Naive B cell (primary cell): Measurements from ENCODE around the gene CAMKK1. TPM values are rescaled to one million over a fixed set of nuclear protein-coding genes. Genes with fewer than 3 reads are reported as not detected.
"Not testable (repeated sequence)": the region's sequence is repeated elsewhere in the genome, so short reads cannot be mapped to it uniquely, and the experiment has no call there.

ENCODE experiments used
- ATAC-seq, 2 donors: fragments of 150-1000 bp; cut with Tn5 transposase; 2 replicates each; pipeline ENCODE4 v1.10.0; 2021; ENCODE audit warnings: low read depth in 2 of 2, mild to moderate bottlenecking in 2 of 2, moderate library complexity in 2 of 2
- DNase-seq: peaks from one replicate; pipeline ENCODE4 v3.0.0; 2022
- H3K27ac Mint-ChIP-seq, 6 donors: one replicate each; pipeline ENCODE4 v1.8.0; 2020 to 2022; ENCODE audit warnings: mild to moderate bottlenecking in 6 of 6, mixed read lengths in 6 of 6, moderate library complexity in 5 of 6, inconsistent platforms in 2 of 6
- H3K27me3 Mint-ChIP-seq, 3 donors: one replicate each; pipeline ENCODE4 v1.8.0; 2021 to 2022; ENCODE audit warnings: mixed read lengths in 3 of 3, mild to moderate bottlenecking in 1 of 3
- H3K36me3 Mint-ChIP-seq, 2 donors: one replicate each; pipeline ENCODE4 v1.8.0; 2020 to 2022; ENCODE audit warnings: mixed read lengths in 2 of 2, inconsistent platforms in 1 of 2, mild to moderate bottlenecking in 1 of 2
- H3K4me1 Mint-ChIP-seq, 3 donors: one replicate each; pipeline ENCODE4 v1.8.0; 2020 to 2022; ENCODE audit warnings: mixed read lengths in 3 of 3, inconsistent platforms in 1 of 3, mild to moderate bottlenecking in 1 of 3, moderate library complexity in 1 of 3
- H3K4me3 Mint-ChIP-seq, 8 donors: one replicate each; pipeline ENCODE4 v1.8.0; 2020 to 2022; ENCODE audit warnings: mild to moderate bottlenecking in 8 of 8, mixed read lengths in 8 of 8, moderate library complexity in 8 of 8, inconsistent platforms in 2 of 8
- H3K9me3 Mint-ChIP-seq, 7 donors: one replicate each; pipeline ENCODE4 v1.8.0; 2020 to 2022; ENCODE audit warnings: mixed read lengths in 7 of 7, mild to moderate bottlenecking in 5 of 7, inconsistent platforms in 2 of 7, moderate library complexity in 1 of 7
- polyA plus RNA-seq, 6 donors: library from polyadenylated mRNA; unstranded; fragments of 300-500 nt; fragmentation: Illumina TruSeq; gene quantifications; one replicate each; pipeline ENCODE4 v1.2.3, GENCODE V29; 2021; ENCODE audit warnings: low read depth in 6 of 6

Gene CAMKK1
- polyA plus RNA-seq, 6 donors from 2014 or later = 0.69 to 1.4 (median 1.1) TPM

- no peak for DNase-seq
- H3K27me3 Mint-ChIP-seq = peaks cover 0 to 14% (median 1%) of the 10 kb centered on the region in 3 donors
- no peak overlapping the region for H3K4me3 Mint-ChIP-seq
- no peaks in the 10 kb centered on the region for H3K36me3 Mint-ChIP-seq
- no peaks in the 10 kb centered on the region for H3K4me1 Mint-ChIP-seq
- H3K27ac Mint-ChIP-seq = no peak overlapping the region
- H3K9me3 Mint-ChIP-seq = no peaks in the 10 kb centered on the region
- no peak for ATAC-seq
These were observed 35.4 kb downstream of the CAMKK1 start for GRCh38 chr17:3857261-3858105.

- ATAC-seq, H3K4me1 Mint-ChIP-seq, H3K4me3 Mint-ChIP-seq: not testable (repeated sequence)
These were observed 38.6 kb downstream of the CAMKK1 start for GRCh38 chr17:3854204-3854603.

GRCh38 chr17:3852561-3852960 lies 40.3 kb downstream of the CAMKK1 start:
- no peaks in the 10 kb centered on the region for H3K36me3 Mint-ChIP-seq
- ATAC-seq (no peak), DNase-seq (no peak)
- H3K27ac Mint-ChIP-seq = no peak overlapping the region
- no peaks in the 10 kb centered on the region for H3K4me1 Mint-ChIP-seq
- peaks cover 8 to 28% (median 11%) of the 10 kb centered on the region in 3 donors for H3K27me3 Mint-ChIP-seq
- no peak overlapping the region for H3K4me3 Mint-ChIP-seq
- no peaks in the 10 kb centered on the region for H3K9me3 Mint-ChIP-seq

More at GRCh38 chr17:3854204-3854603, 38.6 kb downstream of the CAMKK1 start:
- DNase-seq, H3K36me3 Mint-ChIP-seq, H3K9me3 Mint-ChIP-seq, H3K27ac Mint-ChIP-seq: not testable (repeated sequence)
- H3K27me3 Mint-ChIP-seq = peaks cover 8 to 28% (median 8%) of the 10 kb centered on the region in 3 donors

DNA sequence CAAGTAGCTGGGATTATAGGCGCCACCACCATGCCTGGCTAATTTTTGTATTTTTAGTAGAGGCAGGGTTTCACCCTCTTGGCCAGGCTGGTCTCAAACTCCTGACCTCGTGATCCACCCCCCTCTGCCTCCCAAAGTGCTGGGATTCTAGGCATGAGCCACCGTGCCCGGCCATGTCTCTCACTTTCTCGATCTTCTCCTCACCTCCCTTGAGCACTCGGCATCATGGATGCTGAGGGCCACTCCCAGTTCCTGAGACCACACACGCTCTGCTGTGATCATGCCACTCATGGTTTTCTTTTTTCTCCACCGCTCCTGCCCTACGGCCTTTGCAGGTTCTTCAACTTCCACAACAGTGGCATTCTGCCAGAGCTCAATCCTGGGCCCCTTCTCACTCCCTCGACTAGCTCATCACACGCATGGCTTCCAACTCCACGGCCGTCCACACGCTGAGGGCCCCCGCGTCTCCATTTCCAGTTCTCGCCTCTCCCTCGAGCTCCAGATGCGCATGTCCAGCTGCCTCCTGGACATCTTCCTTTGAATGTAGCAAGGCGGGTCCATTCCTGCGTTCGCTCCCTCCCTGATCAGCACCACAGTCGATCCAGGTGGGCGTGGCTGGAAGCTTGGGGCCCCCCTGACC lies 41.3 kb downstream of the CAMKK1 start:
- Mint-ChIP-seq H3K9me3 (no peaks in the 10 kb centered on the region), H3K4me1 (peaks cover 0 to 4% (median 3%) of the 10 kb centered on the region in 3 donors), H3K36me3 (no peaks in the 10 kb centered on the region), H3K4me3 (no peak overlapping the region), H3K27me3 (peaks cover 8 to 20% (median 11%) of the 10 kb centered on the region in 3 donors), H3K27ac (peak overlapping the region in 2 of 6 donors; percentile 0 to 8)
- ATAC-seq (no peak), DNase-seq (no peak)

GRCh38 chr17:3848229-3848835 lies 44.5 kb downstream of the CAMKK1 start:
- no peaks in the 10 kb centered on the region for H3K36me3 Mint-ChIP-seq

GRCh38 chr17:3847165-3847670 lies 45.6 kb downstream of the CAMKK1 start:
- no peak for DNase-seq
- Mint-ChIP-seq H3K36me3 (no peaks in the 10 kb centered on the region), H3K4me3 (peak overlapping the region in 5 of 8 donors; percentile 74 to 97 (median 86)), H3K9me3 (no peaks in the 10 kb centered on the region), H3K27me3 (peaks cover 6 to 11% (median 7%) of the 10 kb centered on the region in 3 donors), H3K27ac (peak overlapping the region in 1 of 6 donors; percentile 62), H3K4me1 (peaks cover 15 to 31% (median 16%) of the 10 kb centered on the region in 3 donors)
- ATAC-seq = no peak

More at GRCh38 chr17:3848229-3848835, 44.5 kb downstream of the CAMKK1 start:
- Mint-ChIP-seq H3K27me3 (peaks cover 8 to 20% (median 11%) of the 10 kb centered on the region in 3 donors), H3K4me1 (peaks cover 13 to 31% (median 16%) of the 10 kb centered on the region in 3 donors), H3K9me3 (no peaks in the 10 kb centered on the region), H3K4me3 (peak overlapping the region in 1 of 8 donors; percentile 97), H3K27ac (no peak overlapping the region)
- ATAC-seq = no peak
- DNase-seq = no peak

- peak overlapping the region; percentile 45 to 99 (median 94) for H3K4me3 Mint-ChIP-seq
- no peak for DNase-seq
- no peak for ATAC-seq
- H3K27me3 Mint-ChIP-seq = peaks cover 0 to 5% (median 3%) of the 10 kb centered on the region in 3 donors
- peak overlapping the region in 5 of 6 donors; percentile 57 to 96 (median 89) for H3K27ac Mint-ChIP-seq
- peaks cover 15 to 31% (median 16%) of the 10 kb centered on the region in 3 donors for H3K4me1 Mint-ChIP-seq
- no peaks in the 10 kb centered on the region for H3K9me3 Mint-ChIP-seq
- no peaks in the 10 kb centered on the region for H3K36me3 Mint-ChIP-seq
These were observed 46.3 kb downstream of the CAMKK1 start for GRCh38 chr17:3846437-3847164.

DNA sequence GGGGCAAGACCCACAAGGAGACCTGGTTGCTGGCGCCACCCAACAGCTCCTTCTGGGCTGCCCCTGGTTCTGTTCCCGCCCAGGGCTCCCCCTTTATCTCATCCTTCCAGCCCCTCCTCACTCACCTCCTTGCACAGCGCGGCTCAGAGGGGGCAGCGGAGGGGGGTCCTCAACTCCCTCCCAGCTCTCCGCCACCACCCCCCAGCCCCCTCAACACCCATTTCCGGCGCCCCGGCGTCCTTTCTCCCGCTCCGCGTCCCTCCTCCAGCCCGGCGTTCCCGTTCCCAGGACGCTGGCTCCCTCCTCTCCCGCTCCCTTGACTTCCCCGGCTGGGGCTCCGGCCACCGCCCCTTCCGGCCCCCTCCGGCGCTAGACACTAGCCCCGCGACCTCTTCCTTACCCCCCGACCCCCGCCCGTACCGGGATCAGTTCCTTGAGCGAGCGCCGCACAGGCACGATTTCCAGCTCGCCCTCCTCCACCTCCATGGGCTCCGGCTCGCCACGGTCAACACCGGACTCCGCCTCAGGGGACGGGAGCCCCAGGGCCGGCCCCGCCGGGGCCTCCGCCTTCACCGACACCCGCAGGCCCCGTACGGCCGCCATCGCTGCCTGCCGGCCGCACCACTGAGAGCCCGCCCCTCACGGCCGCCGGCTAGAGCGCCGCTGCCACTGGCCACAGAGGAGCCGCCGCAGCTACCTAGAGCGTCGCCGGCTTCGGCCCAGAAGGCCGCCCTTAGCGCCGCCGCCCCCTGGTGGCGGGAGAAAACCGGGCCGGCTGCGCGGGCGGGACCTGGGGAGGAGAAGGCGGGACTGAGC lies 47.0 kb downstream of the CAMKK1 start, which contains the start of gene NCBP3:
Gene NCBP3, minus strand, starts transcription at position 626 of the 816 bp plus-strand sequence. Its CDS starts 23 bp downstream, at position 603.
- DNase-seq (peak; percentile 90), ATAC-seq (peak; percentile 94 to 95)
- peaks cover 15 to 32% (median 16%) of the 10 kb centered on the region in 3 donors for H3K4me1 Mint-ChIP-seq
- peaks cover under 1 to 2% of the 10 kb centered on the region in 2 donors for H3K36me3 Mint-ChIP-seq
- H3K27ac Mint-ChIP-seq = peak within 1 kb of the TSS; percentile 83 to 96 (median 92)
- peak within 1 kb of the TSS; percentile 86 to 99 (median 94) for H3K4me3 Mint-ChIP-seq
- H3K27me3 Mint-ChIP-seq = peaks cover 0 to 3% (median 0%) of the 10 kb centered on the region in 3 donors
- H3K9me3 Mint-ChIP-seq = no peaks in the 10 kb centered on the region

DNA sequence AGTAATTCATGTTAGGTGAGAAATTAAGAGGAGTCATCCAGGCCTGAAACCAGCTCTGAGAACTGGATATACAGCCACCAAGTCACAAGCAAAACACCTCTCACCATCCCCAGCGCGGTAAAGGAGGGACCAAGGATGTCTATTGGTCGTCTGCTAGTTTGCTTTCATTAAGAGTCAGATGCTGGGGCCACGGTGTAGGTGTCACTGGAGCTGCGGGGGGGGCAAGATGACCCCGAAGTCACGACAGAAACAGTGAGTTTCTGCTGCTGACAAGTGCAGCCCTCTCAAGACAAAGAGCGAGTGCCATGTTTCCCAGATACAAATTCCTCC lies 47.6 kb downstream of the CAMKK1 start:
- Mint-ChIP-seq H3K36me3 (peaks cover 6 to 7% of the 10 kb centered on the region in 2 donors), H3K4me3 (peak overlapping the region; percentile 86 to 99 (median 94)), H3K27ac (peak overlapping the region; percentile 67 to 96 (median 92)), H3K4me1 (peaks cover 15 to 35% (median 19%) of the 10 kb centered on the region in 3 donors), H3K9me3 (no peaks in the 10 kb centered on the region), H3K27me3 (peaks cover 0 to 3% (median 0%) of the 10 kb centered on the region in 3 donors)
- ATAC-seq = no peak
- no peak for DNase-seq

DNA sequence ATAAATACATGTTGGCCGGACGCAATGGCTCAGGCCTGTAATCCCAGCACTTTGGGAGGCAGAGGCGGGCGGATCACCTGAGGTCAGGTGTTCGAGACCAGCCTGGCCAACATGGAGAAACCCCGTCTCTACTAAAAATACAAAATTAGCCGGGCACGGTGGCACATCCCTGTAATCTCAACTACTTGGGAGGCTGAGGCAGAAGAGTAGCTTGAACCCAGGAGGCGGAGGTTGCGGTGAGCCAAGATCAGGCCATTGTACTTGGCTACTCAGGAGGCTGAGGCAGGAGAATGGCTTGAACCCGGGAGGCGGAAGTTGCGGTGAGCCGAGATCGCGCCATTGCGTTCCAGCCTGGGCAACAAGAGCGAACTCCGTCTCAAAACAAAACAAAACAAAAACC lies 48.3 kb downstream of the CAMKK1 start:
- not testable (repeated sequence) for ATAC-seq, H3K9me3 Mint-ChIP-seq, H3K36me3 Mint-ChIP-seq, DNase-seq, H3K27me3 Mint-ChIP-seq
- Mint-ChIP-seq H3K27ac (peak overlapping the region in 2 of 6 donors; percentile 61 to 89), H3K4me1 (peaks cover 15 to 35% (median 19%) of the 10 kb centered on the region in 3 donors), H3K4me3 (peak overlapping the region; percentile 45 to 99 (median 92))

DNA sequence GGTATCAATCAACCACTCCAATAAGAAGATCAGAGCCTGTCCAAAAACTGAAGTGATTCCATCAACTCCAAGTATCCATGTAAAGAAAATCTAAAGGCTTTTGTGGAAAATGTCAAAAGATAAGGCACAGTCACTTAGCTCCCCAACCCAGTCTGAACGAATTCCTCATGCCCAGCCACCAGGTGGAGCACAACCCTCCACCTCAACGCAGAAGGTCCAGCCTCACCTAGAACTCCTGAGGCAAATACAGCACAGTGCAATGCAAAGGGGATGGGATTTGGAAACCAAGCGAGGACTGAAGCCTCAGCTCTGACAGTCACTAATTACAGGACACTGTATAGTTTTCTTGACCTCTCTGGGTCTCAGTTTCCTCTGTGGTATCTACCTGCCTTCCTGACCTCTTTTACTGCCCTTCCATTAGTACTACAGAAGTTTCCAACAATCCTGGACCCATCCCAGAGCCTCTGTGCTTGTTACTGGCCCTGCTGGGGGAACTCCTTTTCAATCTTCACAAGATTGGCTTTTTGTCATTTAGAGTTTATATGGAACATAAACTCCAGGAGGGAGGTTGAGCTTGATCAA lies 48.8 kb downstream of the CAMKK1 start:
- Mint-ChIP-seq H3K4me3 (peak overlapping the region; percentile 45 to 99 (median 90)), H3K36me3 (peaks cover 7% of the 10 kb centered on the region in 2 donors), H3K4me1 (peaks cover 15 to 35% (median 19%) of the 10 kb centered on the region in 3 donors), H3K27ac (peak overlapping the region in 2 of 6 donors; percentile 23 to 43), H3K27me3 (peaks cover 0 to 3% (median 0%) of the 10 kb centered on the region in 3 donors), H3K9me3 (no peaks in the 10 kb centered on the region)
- ATAC-seq (no peak), DNase-seq (peak; percentile 35)
